Neutrophil (primary cell): Measurements from ENCODE around the gene GALNT13.

Experiments used
- H3K27ac ChIP-seq: fragments of 200-600 bp; sonication (generic); 2 replicates; pipeline ENCODE4 v1.5.1; 2016; ENCODE audit warnings: mild to moderate bottlenecking, moderate library complexity
- H3K27me3 ChIP-seq: fragments of 200-600 bp; sonication (generic); 2 replicates; pipeline ENCODE4 v1.6.0; 2016; ENCODE audit warnings: mild to moderate bottlenecking
- H3K36me3 ChIP-seq: fragments of 200-600 bp; sonication (generic); 2 replicates; pipeline ENCODE4 v1.5.1; 2017
- H3K4me1 ChIP-seq, 2 experiments: fragments of 200-600 bp in 1 of 2; sonication (generic) in 1 of 2; 1 replicate in 1 of 2; 2 replicates in 1 of 2; pipeline versions ENCODE4 v1.5.1 to v1.6.1; 2013 to 2016; ENCODE audit warnings: low read depth in 1 of 2, low read length in 1 of 2, mild to moderate bottlenecking in 1 of 2, moderate library complexity in 1 of 2; ENCODE audit not compliant: control insufficient read depth in 1 of 2, insufficient read depth in 1 of 2
- H3K4me3 ChIP-seq, 2 experiments: fragments of 200-600 bp in 1 of 2; sonication (generic) in 1 of 2; 1 replicate in 1 of 2; 2 replicates in 1 of 2; pipeline ENCODE4 v1.5.1; 2013 to 2016; ENCODE audit warnings: low read depth in 1 of 2, low read length in 1 of 2, mild to moderate bottlenecking in 1 of 2, moderate library complexity in 1 of 2
- H3K9me3 ChIP-seq: fragments of 200-600 bp; sonication (generic); 2 replicates; pipeline ENCODE4 v1.5.1; 2016
- CTCF ChIP-seq: fragments of 200-600 bp; sonication (generic); IDR thresholded peaks from 2 replicates; pipeline ENCODE4 v1.5.1; 2016; ENCODE audit warnings: antibody characterized with exemption

The GALNT13 gene

GRCh38 chr2:154443919-154444318 lies 572.2 kb downstream of the GALNT13 start:
- no peaks in the 10 kb centered on the region for H3K36me3 ChIP-seq
- no peak overlapping the region for H3K27ac ChIP-seq
- TF ChIP-seq CTCF, result no peak
- no peak overlapping the region for H3K4me3 ChIP-seq
- no peaks in the 10 kb centered on the region for H3K9me3 ChIP-seq
- H3K27me3 ChIP-seq, result no peaks in the 10 kb centered on the region
- no peaks in the 10 kb centered on the region for H3K4me1 ChIP-seq

GRCh38 chr2:154446324-154446723 lies 574.6 kb downstream of the GALNT13 start:
- Histone ChIP-seq H3K36me3 (no peaks in the 10 kb centered on the region), H3K27ac (no peak overlapping the region), H3K4me3 (no peak overlapping the region), H3K9me3 (no peaks in the 10 kb centered on the region), H3K4me1 (no peaks in the 10 kb centered on the region), H3K27me3 (no peaks in the 10 kb centered on the region)
- TF ChIP-seq CTCF, result no peak

- Histone ChIP-seq H3K9me3 (no peaks in the 10 kb centered on the region), H3K4me3 (no peak overlapping the region), H3K4me1 (no peaks in the 10 kb centered on the region), H3K27me3 (no peaks in the 10 kb centered on the region), H3K36me3 (no peaks in the 10 kb centered on the region), H3K27ac (no peak overlapping the region)
- no peak for TF ChIP-seq CTCF
Observed at GRCh38 chr2:154447727-154448418, 576.2 kb downstream of the GALNT13 start.

- no peaks in the 10 kb centered on the region for H3K4me1 ChIP-seq
- no peak overlapping the region for H3K4me3 ChIP-seq
- H3K9me3 ChIP-seq, result no peaks in the 10 kb centered on the region
- H3K27ac ChIP-seq, result no peak overlapping the region
- no peaks in the 10 kb centered on the region for H3K36me3 ChIP-seq
- TF ChIP-seq CTCF, result no peak
- H3K27me3 ChIP-seq, result no peaks in the 10 kb centered on the region
Observed at GRCh38 chr2:154449951-154450658, 578.4 kb downstream of the GALNT13 start.

GRCh38 chr2:154452471-154452870 lies 580.7 kb downstream of the GALNT13 start:
- no peak for TF ChIP-seq CTCF
- Histone ChIP-seq H3K27ac (no peak overlapping the region), H3K27me3 (no peaks in the 10 kb centered on the region), H3K4me3 (no peak overlapping the region), H3K36me3 (no peaks in the 10 kb centered on the region), H3K9me3 (no peaks in the 10 kb centered on the region), H3K4me1 (no peaks in the 10 kb centered on the region)
